Putamen (tissue), 1 donor: Measurements from ENCODE around the gene HS3ST3A1.
A peak's percentile ranks its signal among the peaks of the same experiment; 100 is the strongest.

Source experiments
- DNase-seq: peaks from one replicate; pipeline ENCODE4 v3.0.0-alpha.2; 2016; ENCODE audit warnings: low spot score

Gene HS3ST3A1

DNA sequence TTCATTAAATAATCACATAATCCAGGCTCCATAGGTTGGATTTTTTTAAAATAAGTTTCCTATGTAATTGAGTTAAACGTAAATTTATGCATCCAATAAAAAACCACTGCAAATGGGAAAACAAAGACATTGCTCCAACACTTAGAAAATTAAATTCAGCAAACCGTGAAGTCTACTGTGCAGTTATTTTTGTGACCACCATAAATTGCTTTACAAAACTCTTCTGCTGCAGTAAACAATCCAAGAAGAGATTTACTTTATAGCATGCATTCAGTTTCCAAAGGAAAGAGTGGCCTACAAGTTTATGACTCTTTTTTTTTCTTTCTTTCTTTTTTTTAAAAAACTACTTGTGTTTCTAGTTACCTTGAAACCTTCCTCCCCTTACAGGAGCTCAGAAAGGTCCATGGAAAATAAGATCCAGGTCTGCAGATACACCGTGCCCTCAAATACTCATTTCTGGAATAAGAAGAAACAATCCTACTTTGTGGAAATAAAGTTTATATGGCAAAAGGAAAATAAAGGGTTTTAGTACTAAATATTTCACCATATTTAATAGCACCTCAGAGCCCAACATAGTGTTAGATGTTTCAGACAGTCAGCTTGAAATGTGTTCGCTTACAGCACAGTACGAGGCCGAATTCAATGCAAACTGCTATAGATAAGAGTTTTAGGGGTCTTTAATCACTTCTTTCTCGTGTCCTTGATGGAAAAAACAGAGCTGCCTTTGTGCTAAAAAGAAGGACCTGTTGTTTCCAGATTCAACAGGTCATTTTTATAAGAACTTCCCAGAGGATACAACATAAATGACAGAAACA lies 3.2 kb downstream of the HS3ST3A1 start:
- DNase-seq: no peak

DNA sequence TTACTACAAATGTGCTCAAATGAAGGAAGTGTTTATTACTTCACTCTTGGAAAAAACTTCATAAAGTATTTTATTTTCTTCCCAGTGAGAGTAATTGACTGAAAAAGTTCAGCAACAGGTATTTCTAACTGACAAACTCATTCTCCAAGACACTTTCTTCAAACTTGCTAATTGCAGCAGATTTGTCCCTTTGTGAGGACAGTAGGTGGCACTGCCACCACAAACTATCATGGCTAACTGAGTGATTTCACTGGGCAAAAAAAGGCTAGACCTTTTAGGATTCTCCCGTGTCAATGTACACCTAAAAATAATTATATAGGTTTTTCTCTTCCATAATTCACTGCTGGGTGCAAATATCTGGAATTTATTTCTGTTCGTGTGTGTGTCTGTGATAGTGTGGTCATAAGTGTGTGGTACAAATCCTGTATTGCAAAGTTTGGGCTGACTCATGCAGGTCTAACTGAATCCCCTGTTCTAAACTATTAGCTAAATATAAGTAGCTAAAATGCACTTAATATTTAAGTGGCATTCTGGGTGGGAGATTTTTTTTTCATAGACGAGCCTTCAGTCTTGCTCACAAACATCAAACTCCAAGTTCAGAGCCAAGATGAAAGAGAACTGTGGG lies 3.9 kb downstream of the HS3ST3A1 start:
- DNase-seq: peak; percentile 1

GRCh38 chr17:13596241-13596923 lies 5.3 kb downstream of the HS3ST3A1 start:
- no peak for DNase-seq

- DNase-seq: no peak
Measured at GRCh38 chr17:13595599-13595899, 6.2 kb downstream of the HS3ST3A1 start.

DNA sequence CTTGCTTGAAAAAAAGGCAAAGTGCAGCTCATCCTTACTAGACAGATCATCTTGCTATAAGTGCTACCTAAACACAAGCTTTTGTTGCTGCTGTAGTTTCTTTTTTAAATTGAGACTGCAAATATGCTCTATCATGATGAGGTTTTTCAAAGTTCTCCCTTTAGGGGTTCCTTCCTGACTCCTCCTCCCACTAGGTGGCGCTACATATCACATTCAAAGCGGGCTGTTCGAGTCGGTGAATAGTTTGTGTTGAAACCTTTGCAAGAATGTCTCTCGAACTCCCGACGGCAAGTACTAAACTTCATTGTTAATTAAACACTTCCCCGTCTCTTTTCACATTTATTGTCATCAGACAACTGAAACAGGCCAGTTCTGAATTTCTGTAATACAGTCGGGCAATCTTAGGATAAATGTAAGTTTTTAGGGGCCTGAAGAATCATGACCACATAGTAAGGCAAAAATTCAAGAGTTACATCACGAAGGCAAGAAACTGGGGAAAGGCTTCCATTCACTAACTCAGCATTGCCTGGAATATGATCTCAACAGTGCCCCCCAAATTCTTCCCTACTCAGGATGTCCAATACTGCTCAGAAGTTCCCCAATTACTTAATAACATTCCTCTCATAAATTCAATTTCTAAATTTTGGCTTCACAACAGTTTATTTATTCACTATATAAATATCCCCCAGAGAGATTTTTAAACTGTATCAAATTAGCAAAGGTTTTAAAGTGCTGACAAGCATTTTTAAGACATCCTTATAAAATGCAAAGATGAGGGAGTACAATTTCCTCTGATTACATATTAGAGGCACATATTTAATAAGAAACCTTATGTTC lies 6.7 kb downstream of the HS3ST3A1 start:
- DNase-seq: peak; percentile 70

GRCh38 chr17:13594310-13594709 lies 7.4 kb downstream of the HS3ST3A1 start:
- no peak for DNase-seq

- DNase-seq: no peak
Measured at GRCh38 chr17:13593757-13594156, 8.0 kb downstream of the HS3ST3A1 start.

GRCh38 chr17:13593021-13593751 lies 8.5 kb downstream of the HS3ST3A1 start:
- DNase-seq: no peak

DNA sequence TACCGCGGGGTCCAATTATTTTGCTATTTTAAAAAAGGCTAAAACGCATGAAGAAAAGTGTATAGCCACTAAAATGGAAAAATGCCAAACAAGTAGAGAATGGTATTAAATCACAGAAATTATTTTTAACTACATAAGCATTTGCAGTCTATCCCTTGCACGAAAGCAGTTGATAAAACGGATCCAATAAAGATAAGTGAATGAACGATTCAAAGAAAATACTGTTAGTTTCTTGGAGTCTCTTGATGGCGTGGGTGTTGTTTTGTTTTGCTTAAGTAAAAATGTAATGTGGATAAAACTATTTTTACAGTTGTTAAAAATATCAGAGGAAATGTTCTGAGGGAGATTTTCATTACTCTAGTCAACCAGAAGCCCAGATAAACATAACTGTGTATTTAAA lies 9.3 kb downstream of the HS3ST3A1 start:
- DNase-seq: no peak

- DNase-seq: no peak
Measured at GRCh38 chr17:13590441-13590840, 11.3 kb downstream of the HS3ST3A1 start.

DNA sequence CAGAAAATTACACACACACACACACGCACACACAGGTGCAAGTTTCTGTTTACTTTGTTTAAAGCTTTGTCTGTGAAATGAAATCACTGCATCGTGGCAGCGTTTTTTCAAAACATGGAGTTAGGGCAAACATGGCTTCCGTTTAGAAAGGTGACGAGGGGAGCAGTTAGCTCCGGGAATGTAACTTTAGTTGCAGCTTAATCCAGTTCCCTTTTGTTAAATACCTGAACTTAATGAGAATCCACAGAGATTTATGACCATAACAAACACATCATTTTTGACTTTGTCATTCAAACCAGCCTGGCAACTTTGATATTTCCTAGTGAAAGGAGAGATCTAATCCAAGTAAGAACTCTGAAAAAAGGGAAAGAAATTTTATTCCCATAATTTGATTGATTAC lies 12.1 kb downstream of the HS3ST3A1 start:
- no peak for DNase-seq

DNA sequence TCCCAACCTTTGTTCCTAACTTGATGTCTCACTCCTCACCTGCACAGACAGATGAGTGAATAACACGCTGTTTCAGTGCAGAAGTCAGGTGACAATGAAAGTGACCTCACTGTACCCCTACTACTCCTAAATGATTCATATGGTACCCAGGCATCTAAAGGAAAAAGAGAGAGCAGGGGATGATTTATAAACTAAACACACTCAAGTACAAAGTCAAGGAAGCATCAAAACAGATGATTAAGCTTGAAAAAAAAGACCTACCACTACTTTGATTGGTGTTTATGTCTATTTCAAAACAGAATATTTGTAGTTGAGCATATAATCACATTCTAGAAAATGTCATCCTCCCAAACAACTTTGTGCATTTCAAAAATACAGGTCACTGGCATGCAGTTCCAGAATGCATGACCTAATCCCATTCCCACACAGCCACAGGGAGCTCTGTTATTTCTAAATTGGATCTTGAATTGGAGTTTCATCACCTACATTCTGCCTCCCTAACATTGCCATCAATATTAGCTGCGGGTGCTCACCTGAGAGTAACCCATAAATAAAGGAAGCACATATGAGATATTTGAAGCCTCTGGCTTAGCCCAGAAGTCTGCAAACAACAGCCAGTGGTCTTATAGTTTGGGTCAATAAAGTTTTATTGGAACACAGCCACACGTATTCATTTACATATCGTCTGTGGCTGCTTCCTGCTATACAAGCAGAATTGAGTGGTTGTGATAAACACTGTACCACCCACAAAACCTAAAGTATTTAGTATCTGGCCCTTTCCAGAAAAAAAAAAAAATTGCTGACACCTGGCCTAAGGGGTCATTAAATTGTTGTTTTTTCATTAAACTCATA lies 14.0 kb downstream of the HS3ST3A1 start:
- DNase-seq: no peak

GRCh38 chr17:13584701-13585080 lies 17.0 kb downstream of the HS3ST3A1 start:
- no peak for DNase-seq

- no peak for DNase-seq
Measured at GRCh38 chr17:13583996-13584700, 17.6 kb downstream of the HS3ST3A1 start.

DNA sequence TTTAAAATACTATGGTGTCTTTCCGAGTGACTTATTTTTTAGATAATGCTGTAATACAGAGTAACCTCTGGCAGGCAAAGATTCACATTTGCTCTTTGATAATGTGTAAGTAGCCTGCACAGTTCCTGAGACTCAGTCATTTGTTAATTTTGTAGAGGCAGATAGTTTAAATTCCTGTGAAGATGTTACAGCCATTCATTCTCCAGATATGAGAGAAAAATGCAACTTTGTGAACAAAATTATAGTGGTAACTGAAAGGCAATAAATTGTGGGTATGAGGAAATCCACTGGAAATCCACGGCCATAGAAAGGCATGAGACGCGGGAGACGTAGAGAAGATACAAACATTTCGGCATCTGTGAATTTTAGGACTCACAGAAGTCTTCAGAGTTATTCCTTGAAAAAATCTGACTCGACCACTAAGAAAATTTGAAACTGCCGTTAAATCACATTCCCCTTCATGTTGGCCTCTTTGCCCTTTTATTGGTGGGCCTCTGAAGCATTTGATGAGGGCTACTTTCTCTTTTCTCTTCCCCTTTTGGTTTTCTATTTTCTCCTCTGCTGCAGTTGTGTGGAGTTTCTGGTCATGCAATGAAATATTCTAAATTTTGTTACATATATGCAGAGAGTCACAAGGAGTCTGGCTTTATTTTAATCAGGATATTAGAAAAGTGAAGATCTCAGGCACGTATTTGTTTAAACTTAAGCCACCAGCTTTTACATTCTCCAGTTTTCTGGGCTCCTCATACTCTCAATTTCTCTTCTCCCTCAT lies 18.8 kb downstream of the HS3ST3A1 start:
- DNase-seq: no peak

- no peak for DNase-seq
Measured at GRCh38 chr17:13581925-13582324, 19.8 kb downstream of the HS3ST3A1 start.

- no peak for DNase-seq
Measured at GRCh38 chr17:13580790-13581189, 20.9 kb downstream of the HS3ST3A1 start.

- DNase-seq: no peak
Measured at GRCh38 chr17:13576661-13577526, 24.8 kb downstream of the HS3ST3A1 start.
